HG02588 (cell line): ENCODE results near the gene CMTM8.

Source experiments
- ATAC-seq: cut with Tn5 transposase; IDR thresholded peaks from one replicate; pipeline ENCODE4 v1.9.1; 2021; ENCODE audit warnings: mild to moderate bottlenecking, moderate library complexity; ENCODE audit not compliant: unreplicated experiment

The CMTM8 gene

GRCh38 chr3:32404714-32405113 is 166.2 kb downstream of the CMTM8 start:
- ATAC-seq, result no peak

GRCh38 chr3:32405155-32405554 is 166.7 kb downstream of the CMTM8 start:
- no peak for ATAC-seq

- no peak for ATAC-seq
Observed at GRCh38 chr3:32405711-32406323, 167.3 kb downstream of the CMTM8 start.

GRCh38 chr3:32406486-32407408 is 168.3 kb downstream of the CMTM8 start:
- no peak for ATAC-seq

GRCh38 chr3:32410367-32411246 is 172.1 kb downstream of the CMTM8 start:
- no peak for ATAC-seq

GRCh38 chr3:32411442-32411841 is 173.0 kb downstream of the CMTM8 start:
- ATAC-seq, result no peak

- ATAC-seq, result no peak
Observed at GRCh38 chr3:32412887-32413286, 174.4 kb downstream of the CMTM8 start.

- no peak for ATAC-seq
Observed at GRCh38 chr3:32413845-32414521, 175.5 kb downstream of the CMTM8 start.

GRCh38 chr3:32414522-32415202 is 176.2 kb downstream of the CMTM8 start:
- no peak for ATAC-seq

GRCh38 chr3:32419742-32420125 is 181.3 kb downstream of the CMTM8 start:
- no peak for ATAC-seq
